ENCODE results near the gene TNFRSF18.

The TNFRSF18 gene

GRCh38 chr1:1235016-1235744 is 28.8 kb upstream of the TNFRSF18 start:
- Histone ChIP-seq H3K27ac (no peak overlapping the region), H3K4me3 (no peak overlapping the region), H4K20me1 (peaks cover 67% of the 10 kb centered on the region), H3K9me3 (no peaks in the 10 kb centered on the region), H3K36me3 (peaks cover 26% of the 10 kb centered on the region), H3K27me3 (0 out of 2 replicates have a peak, but pooled peaks cover 7% of the 10 kb centered on the region), H3K9ac (0 out of 2 replicates have a peak overlapping the region, but pooled peaks have one; percentile 70), H3K4me1 (peaks cover 89% of the 10 kb centered on the region), H3K4me2 (peak overlapping the region; percentile 99)
- TF ChIP-seq Cebpa-rat (IDR thresholded peaks at IDR 0.05), result no peak

- no peaks in the 10 kb centered on the region for H3K9me3 ChIP-seq
- 0 out of 2 replicates have a peak overlapping the region, but pooled peaks have one; percentile 86 for H3K4me3 ChIP-seq
- 0 out of 2 replicates have a peak, but pooled peaks cover 7% of the 10 kb centered on the region for H3K27me3 ChIP-seq
- H4K20me1 ChIP-seq, result peaks cover 76% of the 10 kb centered on the region
- TF ChIP-seq Cebpa-rat (IDR thresholded peaks at IDR 0.05), result no peak
- peak overlapping the region; percentile 99 for H3K4me2 ChIP-seq
- peaks cover 34% of the 10 kb centered on the region for H3K36me3 ChIP-seq
- H3K27ac ChIP-seq, result 0 out of 2 replicates have a peak overlapping the region, but pooled peaks have one; percentile 93
- H3K9ac ChIP-seq, result peak overlapping the region; percentile 87; the same call in 1 of the 2 replicates
- H3K4me1 ChIP-seq, result peaks cover 89% of the 10 kb centered on the region
Measured at GRCh38 chr1:1234180-1234808, 27.9 kb upstream of the TNFRSF18 start.

GRCh38 chr1:1233567-1233892 is 27.1 kb upstream of the TNFRSF18 start:
- peak overlapping the region; percentile 99 for H3K4me2 ChIP-seq
- H3K9me3 ChIP-seq, result no peaks in the 10 kb centered on the region
- TF ChIP-seq Cebpa-rat (IDR thresholded peaks at IDR 0.05), result no peak
- H3K27me3 ChIP-seq, result 0 out of 2 replicates have a peak, but pooled peaks cover 6% of the 10 kb centered on the region
- peak overlapping the region; percentile 86 for H3K4me3 ChIP-seq
- peak overlapping the region; percentile 87 for H3K9ac ChIP-seq
- peak overlapping the region; percentile 93 for H3K27ac ChIP-seq
- peaks cover 83% of the 10 kb centered on the region for H4K20me1 ChIP-seq
- H3K4me1 ChIP-seq, result peaks cover 84% of the 10 kb centered on the region
- peaks cover 42% of the 10 kb centered on the region for H3K36me3 ChIP-seq

DNA sequence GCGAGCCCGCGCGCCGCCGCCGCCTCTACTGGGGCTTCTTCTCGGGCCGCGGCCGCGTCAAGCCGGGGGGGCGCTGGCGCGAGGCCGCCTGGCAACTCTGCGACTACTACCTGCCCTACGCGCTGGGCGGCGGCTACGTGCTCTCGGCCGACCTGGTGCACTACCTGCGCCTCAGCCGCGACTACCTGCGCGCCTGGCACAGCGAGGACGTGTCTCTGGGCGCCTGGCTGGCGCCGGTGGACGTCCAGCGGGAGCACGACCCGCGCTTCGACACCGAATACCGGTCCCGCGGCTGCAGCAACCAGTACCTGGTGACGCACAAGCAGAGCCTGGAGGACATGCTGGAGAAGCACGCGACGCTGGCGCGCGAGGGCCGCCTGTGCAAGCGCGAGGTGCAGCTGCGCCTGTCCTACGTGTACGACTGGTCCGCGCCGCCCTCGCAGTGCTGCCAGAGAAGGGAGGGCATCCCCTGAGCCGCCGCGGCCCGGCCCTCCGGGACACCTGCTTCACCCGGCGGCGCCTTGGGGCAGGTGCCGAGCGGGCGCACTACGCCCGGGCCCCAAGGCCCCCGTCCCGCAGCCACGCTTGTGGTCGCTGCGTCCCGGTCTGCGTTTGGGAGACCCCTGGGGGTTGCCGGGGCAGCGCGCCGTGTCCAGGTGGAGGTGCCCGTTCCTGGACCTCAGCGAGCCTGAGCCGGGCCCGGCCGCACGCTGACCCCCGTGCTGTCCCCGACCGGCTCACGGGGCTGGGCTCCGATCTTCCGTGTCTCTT is 26.6 kb upstream of the TNFRSF18 start:
- peaks cover 48% of the 10 kb centered on the region for H3K36me3 ChIP-seq
- peak overlapping the region; percentile 99 for H3K4me2 ChIP-seq
- H3K9ac ChIP-seq, result peak overlapping the region; percentile 87
- peaks cover 86% of the 10 kb centered on the region for H4K20me1 ChIP-seq
- H3K27me3 ChIP-seq, result 0 out of 2 replicates have a peak, but pooled peaks cover 2% of the 10 kb centered on the region
- peak overlapping the region; percentile 86 for H3K4me3 ChIP-seq
- peak overlapping the region; percentile 93 for H3K27ac ChIP-seq
- no peak for TF ChIP-seq Cebpa-rat (IDR thresholded peaks at IDR 0.05)
- no peaks in the 10 kb centered on the region for H3K9me3 ChIP-seq
- peaks cover 78% of the 10 kb centered on the region for H3K4me1 ChIP-seq

DNA sequence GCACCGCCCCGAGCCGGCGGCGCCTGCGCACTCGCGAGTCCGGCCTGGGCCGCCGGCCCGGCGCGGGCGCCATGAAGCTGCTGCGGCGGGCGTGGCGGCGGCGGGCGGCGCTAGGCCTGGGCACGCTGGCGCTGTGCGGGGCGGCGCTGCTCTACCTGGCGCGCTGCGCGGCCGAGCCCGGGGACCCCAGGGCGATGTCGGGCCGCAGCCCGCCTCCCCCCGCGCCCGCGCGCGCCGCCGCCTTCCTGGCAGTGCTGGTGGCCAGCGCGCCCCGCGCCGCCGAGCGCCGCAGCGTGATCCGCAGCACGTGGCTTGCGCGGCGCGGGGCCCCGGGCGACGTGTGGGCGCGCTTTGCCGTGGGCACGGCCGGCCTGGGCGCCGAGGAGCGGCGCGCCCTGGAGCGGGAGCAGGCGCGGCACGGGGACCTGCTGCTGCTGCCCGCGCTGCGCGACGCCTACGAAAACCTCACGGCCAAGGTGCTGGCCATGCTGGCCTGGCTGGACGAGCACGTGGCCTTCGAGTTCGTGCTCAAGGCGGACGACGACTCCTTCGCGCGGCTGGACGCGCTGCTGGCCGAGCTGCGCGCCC is 25.9 kb upstream of the TNFRSF18 start, which contains the start of gene B3GALT6:
Gene B3GALT6, plus strand, starts transcription at position 30 of the 588 bp plus-strand sequence. Its CDS starts 42 bp downstream, at position 72.
- peaks cover 71% of the 10 kb centered on the region for H3K4me1 ChIP-seq
- peak within 1 kb of the TSS; percentile 99 for H3K4me2 ChIP-seq
- H3K9me3 ChIP-seq, result no peaks in the 10 kb centered on the region
- peak within 1 kb of the TSS; percentile 86 for H3K4me3 ChIP-seq
- H3K27ac ChIP-seq, result peak within 1 kb of the TSS; percentile 94
- no peak for TF ChIP-seq Cebpa-rat (IDR thresholded peaks at IDR 0.05)
- H3K27me3 ChIP-seq, result 0 out of 2 replicates have a peak, but pooled peaks cover 2% of the 10 kb centered on the region
- H4K20me1 ChIP-seq, result peaks cover 86% of the 10 kb centered on the region
- H3K9ac ChIP-seq, result peak within 1 kb of the TSS; percentile 97
- peaks cover 54% of the 10 kb centered on the region for H3K36me3 ChIP-seq

DNA sequence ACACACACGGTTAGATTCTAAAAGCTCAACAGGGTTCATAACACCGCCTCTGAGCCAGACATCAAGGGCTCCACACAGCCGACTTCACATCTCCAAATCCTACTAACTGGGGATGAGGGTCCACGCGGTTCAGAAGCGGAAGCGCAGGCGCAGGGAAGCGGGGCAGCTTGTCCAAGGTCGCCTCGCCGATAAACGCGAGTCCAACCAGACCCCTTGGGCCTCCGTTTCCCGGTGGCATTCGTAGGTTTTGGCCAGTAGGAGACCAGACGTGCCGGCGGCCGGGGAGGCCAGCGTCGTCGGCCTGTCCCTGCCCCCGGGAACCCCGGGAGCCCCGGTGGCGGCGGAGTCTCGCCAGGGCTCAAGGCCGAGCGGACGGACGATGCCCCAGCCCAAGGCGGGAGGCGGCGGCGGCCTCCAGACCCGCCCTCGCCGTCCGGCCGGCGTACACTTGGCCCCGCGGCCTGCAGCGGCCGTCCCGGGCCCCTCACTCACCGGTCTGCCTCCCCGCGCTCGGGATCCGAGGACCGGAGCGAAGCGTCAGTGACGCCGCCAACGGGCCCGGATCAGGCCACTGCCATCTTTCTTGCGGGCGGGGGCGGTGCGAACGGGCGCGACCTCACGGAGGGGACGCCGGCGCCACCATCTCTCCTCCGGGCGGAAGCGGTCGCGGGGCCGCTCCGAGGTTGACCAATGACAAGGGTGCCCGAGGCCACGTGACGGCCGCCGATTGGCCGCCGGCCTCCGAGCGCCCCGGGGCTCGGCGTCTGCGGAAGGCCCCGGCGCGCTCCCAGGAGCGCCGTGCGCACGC is 25.2 kb upstream of the TNFRSF18 start, which contains the start of gene SDF4:
Gene SDF4, minus strand, starts transcription at position 602 of the 808 bp plus-strand sequence. CDS start 3,229 bp downstream, outside the sequence.
- Histone ChIP-seq H3K9me3 (no peaks in the 10 kb centered on the region), H3K4me3 (peak within 1 kb of the TSS; percentile 86), H3K27ac (peak within 1 kb of the TSS; percentile 94), H3K36me3 (peaks cover 61% of the 10 kb centered on the region), H3K9ac (peak within 1 kb of the TSS; percentile 97), H3K4me1 (peaks cover 64% of the 10 kb centered on the region), H3K4me2 (peak within 1 kb of the TSS; percentile 99), H4K20me1 (peaks cover 86% of the 10 kb centered on the region), H3K27me3 (0 out of 2 replicates have a peak, but pooled peaks cover 2% of the 10 kb centered on the region)
- no peak for TF ChIP-seq Cebpa-rat (IDR thresholded peaks at IDR 0.05)

DNA sequence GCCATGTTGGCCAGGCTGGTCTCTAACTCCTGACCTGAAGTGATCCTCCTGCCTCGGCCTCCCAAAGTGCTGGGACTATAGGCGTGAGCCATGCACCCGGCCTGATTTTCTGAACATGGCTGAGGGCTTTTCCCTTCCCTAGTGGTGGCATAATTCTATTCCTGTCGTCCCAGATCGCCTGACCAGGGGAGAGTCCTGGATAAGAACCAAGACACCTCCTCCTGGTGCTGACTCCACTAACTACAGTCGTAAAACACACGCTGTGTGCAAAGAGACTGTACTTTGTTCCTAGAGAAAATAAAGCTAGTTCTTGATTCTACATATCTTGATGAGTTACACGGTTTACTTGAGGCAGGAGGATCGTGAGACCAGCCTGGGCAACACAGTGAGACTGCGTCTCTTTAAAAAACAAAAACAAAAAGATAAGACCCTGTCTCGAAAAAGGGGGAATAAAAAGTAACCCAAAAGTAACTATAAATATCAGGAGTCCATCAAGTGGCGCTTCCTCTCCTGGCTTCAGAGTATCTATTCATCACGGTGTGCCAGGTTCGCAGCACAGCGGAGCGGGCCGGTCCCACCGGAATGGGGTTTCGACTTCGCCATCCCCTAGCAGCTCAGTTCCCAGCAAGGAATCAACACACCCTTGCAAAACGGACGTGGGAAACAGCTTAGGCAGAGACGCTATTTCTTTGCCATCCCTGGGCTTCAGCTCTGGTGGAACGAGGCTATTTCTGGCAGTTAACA is 24.4 kb upstream of the TNFRSF18 start:
- Histone ChIP-seq H3K27me3 (no peaks in the 10 kb centered on the region), H3K4me3 (peak overlapping the region; percentile 86), H3K9me3 (no peaks in the 10 kb centered on the region), H3K36me3 (peaks cover 65% of the 10 kb centered on the region), H3K4me1 (peaks cover 57% of the 10 kb centered on the region), H3K4me2 (peak overlapping the region; percentile 91), H3K9ac (peak overlapping the region; percentile 97), H4K20me1 (peaks cover 86% of the 10 kb centered on the region), H3K27ac (peak overlapping the region; percentile 94)
- TF ChIP-seq Cebpa-rat (IDR thresholded peaks at IDR 0.05), result no peak

- Histone ChIP-seq H3K9ac (peak overlapping the region; percentile 97; the same call in 1 of the 2 replicates), H3K4me1 (peaks cover 46% of the 10 kb centered on the region), H3K27me3 (no peaks in the 10 kb centered on the region), H3K27ac (no peak overlapping the region), H3K36me3 (peaks cover 65% of the 10 kb centered on the region), H3K9me3 (no peaks in the 10 kb centered on the region), H3K4me3 (peak overlapping the region; percentile 86; the same call in 1 of the 2 replicates), H3K4me2 (peak overlapping the region; percentile 91), H4K20me1 (peaks cover 86% of the 10 kb centered on the region)
- TF ChIP-seq Cebpa-rat (IDR thresholded peaks at IDR 0.05), result no peak
Measured at GRCh38 chr1:1229770-1230169, 23.4 kb upstream of the TNFRSF18 start.
